Hepatocyte (in vitro differentiated cells): ENCODE measurements around the gene ACIN1. TPM values are rescaled to one million over a fixed set of nuclear protein-coding genes. Genes with fewer than 3 reads are reported as not detected.

Experiments
- DNase-seq: peaks from one replicate; pipeline ENCODE4 v3.0.0-alpha.2; 2016; ENCODE audit warnings: low spot score
- H2AFZ ChIP-seq: fragments of 200-600 bp; sonication (generic); 2 replicates; pipeline ENCODE4 v1.6.0; 2016; ENCODE audit warnings: antibody characterized with exemption, mild to moderate bottlenecking
- H3K27ac ChIP-seq: fragments of 200-600 bp; sonication (generic); 2 replicates; pipeline ENCODE4 v1.5.1; 2016; ENCODE audit warnings: mild to moderate bottlenecking
- H3K27me3 ChIP-seq: fragments of 200-600 bp; sonication (generic); 2 replicates; pipeline ENCODE4 v1.6.1; 2016
- H3K36me3 ChIP-seq: fragments of 200-600 bp; sonication (generic); replicated peaks from 2 replicates; pipeline ENCODE4 v1.5.1; 2016; ENCODE audit warnings: low read depth; ENCODE audit not compliant: insufficient read depth
- H3K4me1 ChIP-seq: fragments of 200-600 bp; sonication (generic); 2 replicates; pipeline ENCODE4 v1.5.1; 2016; ENCODE audit warnings: mild to moderate bottlenecking, moderate library complexity; ENCODE audit not compliant: insufficient read depth
- H3K4me2 ChIP-seq: fragments of 200-600 bp; sonication (generic); 2 replicates; pipeline ENCODE4 v1.6.0; 2016
- H3K4me3 ChIP-seq: fragments of 200-600 bp; sonication (generic); 2 replicates; pipeline ENCODE4 v1.5.1; 2016; ENCODE audit warnings: mild to moderate bottlenecking
- H3K79me2 ChIP-seq: fragments of 200-600 bp; sonication (generic); 2 replicates; pipeline ENCODE4 v1.6.0; 2017; ENCODE audit warnings: mild to moderate bottlenecking
- H3K9me2 ChIP-seq: fragments of 200-600 bp; sonication (generic); replicated peaks from 2 replicates; pipeline ENCODE4 v1.6.0; 2017; ENCODE audit warnings: mild to moderate bottlenecking; ENCODE audit not compliant: insufficient read depth
- H3K9me3 ChIP-seq: fragments of 200-600 bp; sonication (generic); 2 replicates; pipeline ENCODE4 v1.5.1; 2016; ENCODE audit warnings: low read depth, mild to moderate bottlenecking
- H4K20me1 ChIP-seq: fragments of 200-600 bp; sonication (generic); 2 replicates; pipeline ENCODE4 v1.6.0; 2016; ENCODE audit warnings: mild to moderate bottlenecking; ENCODE audit not compliant: insufficient read depth, poor library complexity, severe bottlenecking
- CTCF ChIP-seq: fragments of 200-600 bp; sonication (generic); IDR thresholded peaks from 2 replicates; pipeline ENCODE4 v1.5.1; 2016; ENCODE audit warnings: antibody characterized with exemption, mild to moderate bottlenecking; ENCODE audit not compliant: poor library complexity
- EZH2 ChIP-seq: fragments of 200-600 bp; sonication (generic); IDR thresholded peaks from 2 replicates; pipeline ENCODE4 v1.6.1; 2016; ENCODE audit warnings: antibody characterized with exemption, mild to moderate bottlenecking, borderline replicate concordance
- EZH2phosphoT487 ChIP-seq: fragments of 200-600 bp; sonication (generic); IDR thresholded peaks from one replicate; pipeline ENCODE4 v1.6.1; 2018; ENCODE audit warnings: antibody characterized with exemption, mild to moderate bottlenecking, low read depth, moderate library complexity; ENCODE audit not compliant: unreplicated experiment, severe bottlenecking
- WGBS: methylation state at CpG from one replicate; pipeline ENCODE4 v1.1.6; 2016; ENCODE audit warnings: low lambda C conversion rate; ENCODE audit errors: missing lambda C conversion rate; 5-methylcytosine and 5-hydroxymethylcytosine counted together
- polyA plus RNA-seq: library from polyadenylated mRNA; unstranded; fragments of >200 nt; fragmentation: Nextera tagmentation; extraction: Ambion mirVana; gene quantifications from 2 replicates; pipeline ENCODE4 v1.2.1, GENCODE V29; 2016
- total RNA-seq: library from RNA; depleted of rRNA; stranded (reverse); fragments of >200 nt; gene quantifications from 2 replicates; pipeline ENCODE4 v1.2.3, GENCODE V29; 2014

ACIN1 gene
- total and polyA plus RNA-seq, 2 experiments from 2014 or later, result 44.3 to 108 TPM

DNA sequence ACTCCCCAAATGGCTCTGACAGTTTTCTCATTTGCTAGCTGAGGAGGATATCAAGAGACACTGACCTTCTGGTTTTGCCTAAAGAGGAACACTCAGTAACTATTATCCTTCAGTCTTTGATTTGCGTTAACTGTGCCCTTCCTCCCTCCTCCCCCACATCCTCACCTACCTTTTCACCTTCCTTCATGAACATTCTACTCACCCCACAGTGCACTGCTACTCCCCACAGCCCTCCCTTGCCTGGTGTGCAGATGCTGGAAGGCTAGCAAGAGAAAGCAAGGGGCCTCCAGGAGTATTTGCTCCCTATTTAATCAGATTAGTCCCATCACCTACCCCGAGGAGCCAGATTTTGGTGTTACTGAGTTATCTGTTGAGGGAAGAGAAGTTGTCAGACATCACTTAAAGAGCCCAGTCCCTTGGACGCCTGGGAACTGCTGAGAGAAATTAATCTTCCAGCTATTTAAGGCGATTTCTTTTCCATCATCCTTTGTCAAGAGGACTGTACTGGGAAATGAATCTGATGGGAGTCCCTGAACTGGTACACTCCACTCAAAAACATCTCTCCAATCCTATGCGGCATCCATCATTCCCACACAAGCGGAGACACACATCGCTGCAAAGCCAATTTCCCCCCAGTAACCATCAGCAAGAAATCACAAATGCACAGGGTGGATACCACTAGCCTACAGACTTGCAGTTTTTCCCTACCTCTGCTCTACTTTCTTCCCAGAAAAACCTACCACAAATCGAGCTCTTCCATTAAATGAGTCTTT, 71.7 kb downstream of the ACIN1 start:
- DNase-seq, result no peak
- TF ChIP-seq EZH2phosphoT487, result no peak
- TF ChIP-seq EZH2, result no peak
- TF ChIP-seq CTCF, result no peak
- Histone ChIP-seq H3K4me3 (no peak overlapping the region), H3K4me1 (peaks cover 13% of the 10 kb centered on the region), H3K36me3 (peaks cover 3% of the 10 kb centered on the region), H3K9me3 (no peaks in the 10 kb centered on the region), H3K27ac (no peak overlapping the region), H3K27me3 (no peaks in the 10 kb centered on the region), H4K20me1 (no peaks in the 10 kb centered on the region), H2AFZ (no peak overlapping the region), H3K79me2 (no peaks in the 10 kb centered on the region), H3K9me2 (no peaks in the 10 kb centered on the region), H3K4me2 (no peak overlapping the region)
- WGBS, result 86% methylated on average over 8 of the region's 8 CpGs

DNA sequence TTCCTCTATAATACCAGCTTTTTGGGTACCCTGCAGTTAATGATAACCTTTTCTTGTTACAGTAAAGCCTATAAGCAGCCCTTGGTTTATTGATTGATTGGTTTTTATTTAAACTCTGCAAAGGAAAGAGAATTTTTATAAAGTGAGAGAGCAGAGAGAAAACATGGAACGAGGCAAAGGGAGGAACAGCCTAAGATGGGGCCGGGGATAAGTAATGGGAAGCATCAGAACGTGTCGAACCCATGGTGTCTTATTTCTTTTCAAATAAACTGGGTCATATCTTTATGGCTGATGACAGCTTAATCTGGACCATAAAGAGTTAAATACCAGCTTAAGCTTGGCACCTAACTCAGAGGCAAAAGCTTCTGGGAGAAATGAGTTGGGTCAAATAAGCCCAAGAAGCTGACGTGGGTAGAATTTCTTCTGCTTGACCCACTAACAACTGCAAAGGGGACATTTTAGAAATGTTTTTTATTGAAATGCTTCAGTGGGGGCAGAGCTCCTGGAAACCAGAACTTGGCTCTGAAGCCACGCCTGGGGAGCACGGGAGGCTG, 73.0 kb downstream of the ACIN1 start:
- H3K27ac ChIP-seq, result no peak overlapping the region
- H4K20me1 ChIP-seq, result no peaks in the 10 kb centered on the region
- no peak overlapping the region for H3K4me2 ChIP-seq
- no peaks in the 10 kb centered on the region for H3K9me2 ChIP-seq
- 60% methylated on average over 7 of the region's 7 CpGs for WGBS
- no peaks in the 10 kb centered on the region for H3K9me3 ChIP-seq
- DNase-seq, result no peak
- no peaks in the 10 kb centered on the region for H3K27me3 ChIP-seq
- peaks cover 13% of the 10 kb centered on the region for H3K4me1 ChIP-seq
- no peaks in the 10 kb centered on the region for H3K79me2 ChIP-seq
- H2AFZ ChIP-seq, result no peak overlapping the region
- no peak for TF ChIP-seq CTCF
- H3K4me3 ChIP-seq, result no peak overlapping the region
- peaks cover 3% of the 10 kb centered on the region for H3K36me3 ChIP-seq

GRCh38 chr14:23021434-23021833, 73.5 kb downstream of the ACIN1 start:
- TF ChIP-seq CTCF, result no peak
- no peak for TF ChIP-seq EZH2phosphoT487
- no peak for TF ChIP-seq EZH2
- Histone ChIP-seq H3K9me2 (no peaks in the 10 kb centered on the region), H2AFZ (no peak overlapping the region), H3K9me3 (no peaks in the 10 kb centered on the region), H3K36me3 (peaks cover 3% of the 10 kb centered on the region), H3K4me1 (peaks cover 13% of the 10 kb centered on the region), H4K20me1 (no peaks in the 10 kb centered on the region), H3K4me3 (no peak overlapping the region), H3K27me3 (no peaks in the 10 kb centered on the region), H3K79me2 (no peaks in the 10 kb centered on the region), H3K4me2 (no peak overlapping the region), H3K27ac (no peak overlapping the region)
- WGBS, result 74% methylated on average over 9 of the region's 9 CpGs
- DNase-seq, result no peak
